ENCODE measurements around the gene PFDN1. TPM values are rescaled to one million over a fixed set of nuclear protein-coding genes. Genes with fewer than 3 reads are reported as not detected.
"Not testable (repeated sequence)": the region's sequence is repeated elsewhere in the genome, so short reads cannot be mapped to it uniquely, and the experiment has no call there.

The PFDN1 gene
- polyA plus RNA-seq, 1 donor (not counting 4 experiments of a cell fraction or from before 2014, with no cell fraction given), result 79.0 TPM

- Histone ChIP-seq H4K20me1 (ENCODE audit: control insufficient read depth, extremely low read depth, insufficient read depth, low read length) (peaks cover 15% of the 10 kb centered on the region), H3K9me1 (ENCODE audit: control insufficient read depth, extremely low read depth, insufficient read depth, low read length) (peaks cover 15% of the 10 kb centered on the region), H3K79me2 (ENCODE audit: control insufficient read depth, insufficient read depth, low read length) (peaks cover 49% of the 10 kb centered on the region), H3K9ac (ENCODE audit: control insufficient read depth, extremely low read depth, insufficient read depth, low read length) (peak overlapping the region; percentile 90), H3K4me2 (ENCODE audit: control insufficient read depth, extremely low read depth, insufficient read depth, low read depth, low read length) (peak overlapping the region; percentile 98), H3K9me3 (ENCODE audit: control insufficient read depth, low read depth, low read length) (no peaks in the 10 kb centered on the region), H3K4me3 (ENCODE audit: control insufficient read depth in 2 of 3, extremely low read depth in 1 of 3, insufficient read depth in 2 of 3, low read depth in 1 of 3, low read length in 3 of 3) (peak overlapping the region; percentile 73 to 81 (median 74)), H2AFZ (ENCODE audit: control insufficient read depth, low read length) (peak overlapping the region; percentile 32), H3K27me3 (ENCODE audit: control insufficient read depth, extremely low read depth, insufficient read depth, low read length) (no peaks in the 10 kb centered on the region), H3K27ac (ENCODE audit: control insufficient read depth, insufficient read depth, low read length) (peak overlapping the region; percentile 92), H3K4me1 (ENCODE audit: control insufficient read depth, extremely low read depth, insufficient read depth, low read length) (peaks cover 72% of the 10 kb centered on the region), H3K36me3 (ENCODE audit: control insufficient read depth in 2 of 2, extremely low read depth in 1 of 2, insufficient read depth in 2 of 2, low read length in 2 of 2) (peaks cover 13 to 31% of the 10 kb centered on the region in 2 experiments)
- DNase-seq (ENCODE audit: low read depth, low spot score) (no peak), FAIRE-seq (no peak)
- dilution Hi-C loops (cut with MboI; ENCODE audit: extremely low pct_ligation_motif_present, low sequenced_read_pairs), result no loop called here
- TF ChIP-seq EZH2 (IDR thresholded peaks at IDR 0.05; ENCODE audit: low read length) (no peak), CTCF (optimal IDR thresholded peaks at IDR 0.05 in 1 of 3, IDR thresholded peaks at IDR 0.05 in 1 of 3, conservative IDR thresholded peaks at IDR 0.05 in 1 of 3; ENCODE audit: extremely low read depth in 1 of 3, insufficient read depth in 2 of 3, low read length in 3 of 3) (peak in 2 of 3 experiments; percentile 24 to 70)
Measured at GRCh38 chr5:140345919-140346347, 43.0 kb upstream of the PFDN1 start.

DNA sequence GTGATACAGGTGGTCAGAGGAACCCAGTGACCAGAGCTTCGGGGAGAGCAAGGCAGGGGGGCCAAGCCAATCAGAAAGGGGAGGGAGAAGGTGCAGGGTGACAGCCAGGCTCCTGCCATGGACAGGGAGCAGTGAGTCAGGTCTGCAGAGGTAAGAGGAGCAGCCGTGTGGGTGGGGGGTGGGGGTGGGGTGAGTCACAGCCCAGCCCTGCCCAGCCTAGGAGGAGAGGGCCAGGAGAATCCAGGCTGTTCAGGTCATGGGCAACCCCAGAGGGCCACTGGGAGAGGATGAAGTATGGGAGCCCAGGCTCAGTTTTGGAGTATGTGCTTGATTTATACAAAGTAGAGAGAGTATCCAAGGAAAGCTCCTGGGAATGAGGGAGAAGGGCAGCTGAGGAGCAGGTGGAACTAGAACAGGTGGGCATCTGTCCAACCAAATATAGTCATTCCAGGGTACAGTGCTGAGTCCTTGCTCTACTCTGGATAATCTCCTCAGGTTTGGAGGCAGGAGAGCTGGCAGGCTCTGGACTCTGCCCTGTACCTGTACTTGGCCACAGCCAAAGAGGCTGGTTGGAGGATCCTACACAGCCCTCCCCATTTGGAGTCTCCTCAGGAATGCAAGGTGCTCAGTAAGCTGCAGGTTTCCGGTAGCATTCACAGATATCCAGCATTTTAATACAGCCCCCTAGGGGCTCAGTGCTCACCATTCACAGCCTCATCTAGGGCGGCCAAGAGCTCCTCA, 42.0 kb upstream of the PFDN1 start:
- FAIRE-seq, result no peak
- Histone ChIP-seq H3K9me1 (ENCODE audit: control insufficient read depth, extremely low read depth, insufficient read depth, low read length) (peaks cover 15% of the 10 kb centered on the region), H3K9me3 (ENCODE audit: control insufficient read depth, low read depth, low read length) (no peaks in the 10 kb centered on the region), H3K9ac (ENCODE audit: control insufficient read depth, extremely low read depth, insufficient read depth, low read length) (peak overlapping the region; percentile 90), H4K20me1 (ENCODE audit: control insufficient read depth, extremely low read depth, insufficient read depth, low read length) (peaks cover 19% of the 10 kb centered on the region), H3K79me2 (ENCODE audit: control insufficient read depth, insufficient read depth, low read length) (peaks cover 51% of the 10 kb centered on the region), H3K4me2 (ENCODE audit: control insufficient read depth, extremely low read depth, insufficient read depth, low read depth, low read length) (peak overlapping the region; percentile 98), H3K4me1 (ENCODE audit: control insufficient read depth, extremely low read depth, insufficient read depth, low read length) (peaks cover 83% of the 10 kb centered on the region), H3K36me3 (ENCODE audit: control insufficient read depth in 2 of 2, extremely low read depth in 1 of 2, insufficient read depth in 2 of 2, low read length in 2 of 2) (peaks cover 13 to 36% of the 10 kb centered on the region in 2 experiments), H2AFZ (ENCODE audit: control insufficient read depth, low read length) (no peak overlapping the region), H3K27ac (ENCODE audit: control insufficient read depth, insufficient read depth, low read length) (peak overlapping the region; percentile 92), H3K27me3 (ENCODE audit: control insufficient read depth, extremely low read depth, insufficient read depth, low read length) (no peaks in the 10 kb centered on the region), H3K4me3 (ENCODE audit: control insufficient read depth in 2 of 3, extremely low read depth in 1 of 3, insufficient read depth in 2 of 3, low read depth in 1 of 3, low read length in 3 of 3) (peak overlapping the region; percentile 73 to 81 (median 74))
- TF ChIP-seq CTCF (optimal IDR thresholded peaks at IDR 0.05 in 1 of 3, IDR thresholded peaks at IDR 0.05 in 1 of 3, conservative IDR thresholded peaks at IDR 0.05 in 1 of 3; ENCODE audit: extremely low read depth in 1 of 3, insufficient read depth in 2 of 3, low read length in 3 of 3) (peak in 1 of 3 experiments; percentile 33), EZH2 (IDR thresholded peaks at IDR 0.05; ENCODE audit: low read length) (no peak)
- DNase-seq (ENCODE audit: low read depth, low spot score), result no peak
- dilution Hi-C loops (cut with MboI; ENCODE audit: extremely low pct_ligation_motif_present, low sequenced_read_pairs), result no loop called here

- H3K4me3 ChIP-seq (ENCODE audit: control insufficient read depth in 2 of 3, extremely low read depth in 1 of 3, insufficient read depth in 2 of 3, low read depth in 1 of 3, low read length in 3 of 3), result peak overlapping the region in 1 of 3 experiments; percentile 73
- H3K27ac ChIP-seq (ENCODE audit: control insufficient read depth, insufficient read depth, low read length), result peak overlapping the region; percentile 49
- peaks cover 19% of the 10 kb centered on the region for H4K20me1 ChIP-seq (ENCODE audit: control insufficient read depth, extremely low read depth, insufficient read depth, low read length)
- FAIRE-seq; H3K27me3 ChIP-seq (ENCODE audit: control insufficient read depth, extremely low read depth, insufficient read depth, low read length); DNase-seq (ENCODE audit: low read depth, low spot score); dilution Hi-C loops (cut with MboI; ENCODE audit: extremely low pct_ligation_motif_present, low sequenced_read_pairs); H3K9ac ChIP-seq (ENCODE audit: control insufficient read depth, extremely low read depth, insufficient read depth, low read length); H2AFZ ChIP-seq (ENCODE audit: control insufficient read depth, low read length); H3K9me3 ChIP-seq (ENCODE audit: control insufficient read depth, low read depth, low read length): not testable (repeated sequence)
- peaks cover 16% of the 10 kb centered on the region for H3K9me1 ChIP-seq (ENCODE audit: control insufficient read depth, extremely low read depth, insufficient read depth, low read length)
- H3K4me2 ChIP-seq (ENCODE audit: control insufficient read depth, extremely low read depth, insufficient read depth, low read depth, low read length), result peak overlapping the region; percentile 98
- H3K4me1 ChIP-seq (ENCODE audit: control insufficient read depth, extremely low read depth, insufficient read depth, low read length), result peaks cover 82% of the 10 kb centered on the region
- peaks cover 55% of the 10 kb centered on the region for H3K79me2 ChIP-seq (ENCODE audit: control insufficient read depth, insufficient read depth, low read length)
- H3K36me3 ChIP-seq (ENCODE audit: control insufficient read depth in 2 of 2, extremely low read depth in 1 of 2, insufficient read depth in 2 of 2, low read length in 2 of 2), result peaks cover 17 to 38% of the 10 kb centered on the region in 2 experiments
Measured at GRCh38 chr5:140343849-140344248, 40.9 kb upstream of the PFDN1 start.

Measured in keratinocyte (primary cell).